GM18526 (cell line): ENCODE measurements around the gene SCCPDH.

ENCODE experiments used
- POLR2A ChIP-seq: IDR thresholded peaks from 3 replicates; pipeline ENCODE4 v1.6.1; 2011; ENCODE audit not compliant: insufficient read length; ENCODE audit errors: extremely low read depth

Gene SCCPDH

DNA sequence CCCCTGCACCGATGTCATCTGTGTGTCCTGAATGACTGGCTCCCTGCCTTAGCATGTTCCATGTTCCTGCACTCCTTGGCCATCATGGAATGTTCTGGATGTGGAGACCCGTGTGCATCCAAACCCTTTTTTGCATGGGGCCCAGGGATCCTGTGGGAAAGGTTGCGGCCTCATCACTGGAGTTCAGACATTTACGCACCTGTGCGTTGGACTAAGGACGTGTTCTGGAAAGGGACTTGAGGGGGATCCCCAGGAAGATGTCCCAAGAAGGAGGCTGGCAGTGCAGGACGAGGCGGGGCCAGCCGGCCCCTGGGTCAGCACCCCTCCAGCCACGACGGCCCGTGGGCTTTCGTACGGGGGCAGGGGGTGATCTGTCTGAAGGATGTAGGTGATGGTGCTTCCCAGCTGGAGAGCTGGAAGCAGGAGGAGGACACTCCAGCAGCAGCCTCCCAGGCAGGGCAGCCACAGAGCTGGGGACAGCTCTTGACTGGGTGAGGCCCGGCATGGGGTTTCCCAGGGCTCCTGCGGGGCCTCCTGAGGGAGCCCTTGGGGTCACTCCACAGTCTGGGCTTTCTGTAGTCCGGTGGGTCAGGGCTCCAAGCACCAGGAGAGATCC is 67.2 kb downstream of the SCCPDH start:
- TF ChIP-seq POLR2A: no peak

GRCh38 chr1:246792603-246793002 is 68.4 kb downstream of the SCCPDH start:
- no peak for TF ChIP-seq POLR2A

GRCh38 chr1:246793356-246793896 is 69.2 kb downstream of the SCCPDH start:
- TF ChIP-seq POLR2A: no peak

DNA sequence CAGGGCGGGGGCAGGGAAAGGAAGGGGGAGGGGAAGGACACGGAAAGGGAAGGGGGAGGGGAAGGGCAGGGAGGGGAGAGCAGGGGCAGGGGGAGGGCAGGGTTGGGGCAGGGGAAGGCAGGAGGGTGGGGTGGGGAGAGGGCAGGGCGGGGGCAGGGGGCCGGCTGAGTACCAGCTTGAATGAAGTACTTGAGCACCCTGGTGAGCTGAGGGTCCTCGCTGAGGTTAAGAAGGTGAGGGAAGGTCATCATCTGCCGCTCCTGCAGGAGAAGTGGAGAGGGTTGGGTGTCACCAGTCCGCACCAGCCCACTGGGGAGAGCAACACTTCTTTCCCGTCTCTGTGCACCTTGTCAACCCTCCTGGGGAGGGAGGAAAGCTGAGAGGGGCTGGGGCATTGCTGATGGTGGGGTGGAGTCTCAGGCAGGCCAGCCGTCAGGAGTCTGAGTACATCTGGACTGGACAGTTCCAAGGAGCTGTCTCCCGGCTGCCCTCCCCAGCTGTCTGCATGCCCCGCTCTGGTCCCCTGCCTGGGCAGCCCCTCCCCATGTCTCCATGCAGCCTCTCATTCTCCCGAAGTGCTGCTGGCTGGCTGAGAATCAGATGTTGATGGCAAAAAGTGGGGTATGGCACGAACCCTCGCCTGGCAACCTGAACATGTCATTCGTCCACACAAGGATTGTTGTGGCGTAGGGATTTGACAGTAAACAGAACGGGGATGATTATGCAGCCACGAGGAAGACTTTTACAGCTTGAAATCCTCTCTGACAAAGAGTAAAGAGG is 70.0 kb downstream of the SCCPDH start:
- TF ChIP-seq POLR2A: no peak

GRCh38 chr1:246794828-246795671 is 70.8 kb downstream of the SCCPDH start:
- no peak for TF ChIP-seq POLR2A

DNA sequence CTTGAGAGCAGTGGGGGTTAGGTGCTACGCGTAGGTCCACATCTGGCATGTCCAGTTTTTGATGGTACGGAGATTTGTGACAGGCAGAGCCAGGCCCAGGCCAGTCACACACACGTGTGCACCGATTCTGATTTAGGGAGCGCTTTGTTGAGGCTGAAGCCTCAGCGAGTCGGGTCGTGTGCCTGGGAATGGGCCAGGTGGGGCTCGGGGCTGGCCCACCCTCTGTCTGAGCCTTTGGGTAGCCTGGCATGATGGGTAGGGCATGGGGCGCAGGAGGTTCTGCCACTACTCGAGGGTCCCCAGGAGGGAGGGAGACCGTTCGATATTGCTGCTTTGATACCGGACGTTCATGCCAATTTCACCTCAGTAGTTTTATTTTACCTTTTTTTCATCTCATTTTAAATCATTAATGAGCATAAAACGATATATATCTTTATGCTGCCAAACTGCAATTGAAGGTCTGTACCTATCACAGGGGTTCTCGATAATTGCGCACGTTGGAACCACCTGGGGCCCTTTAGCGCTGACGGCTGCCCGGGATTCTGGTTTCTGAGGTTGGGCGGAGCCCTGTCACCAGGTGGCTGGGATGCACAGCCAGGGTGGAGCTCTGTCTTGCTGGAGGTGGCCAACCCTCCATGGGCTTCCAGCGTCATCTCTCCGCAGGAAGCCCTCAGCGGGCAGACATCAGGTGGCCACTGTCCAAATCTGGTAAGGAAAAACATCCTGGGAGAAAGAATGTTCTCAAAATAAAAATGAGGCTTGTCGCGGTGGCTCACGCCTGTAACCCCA is 71.9 kb downstream of the SCCPDH start:
- no peak for TF ChIP-seq POLR2A

DNA sequence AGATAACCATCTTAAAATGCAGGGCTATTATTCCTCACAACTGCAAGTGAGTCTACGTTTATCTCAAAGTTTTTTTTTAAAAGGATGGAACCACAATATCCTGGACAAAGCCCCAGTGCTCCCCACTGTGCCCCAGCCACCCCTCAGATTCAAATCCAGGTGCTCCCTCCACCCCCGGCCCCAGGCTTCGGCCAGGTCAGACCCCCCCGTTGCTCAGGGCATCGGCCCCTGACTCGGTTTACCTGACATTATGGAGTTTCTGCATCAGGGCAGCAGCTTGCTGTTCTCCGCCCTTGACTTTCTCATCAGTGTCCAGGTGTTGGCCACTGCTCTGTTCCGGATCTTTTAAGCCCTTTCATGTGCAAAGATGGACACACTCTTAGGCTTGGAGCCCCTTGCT is 72.9 kb downstream of the SCCPDH start:
- no peak for TF ChIP-seq POLR2A

GRCh38 chr1:246797597-246797996 is 73.4 kb downstream of the SCCPDH start:
- TF ChIP-seq POLR2A: no peak

GRCh38 chr1:246798107-246798506 is 73.9 kb downstream of the SCCPDH start:
- TF ChIP-seq POLR2A: no peak

- TF ChIP-seq POLR2A: no peak
Measured at GRCh38 chr1:246798606-246799496, 74.6 kb downstream of the SCCPDH start.

- TF ChIP-seq POLR2A: no peak
Measured at GRCh38 chr1:246800356-246800755, 76.1 kb downstream of the SCCPDH start.

GRCh38 chr1:246800756-246801155 is 76.5 kb downstream of the SCCPDH start:
- no peak for TF ChIP-seq POLR2A

- no peak for TF ChIP-seq POLR2A
Measured at GRCh38 chr1:246801241-246802020, 77.2 kb downstream of the SCCPDH start.
